ENCODE measurements around the gene AQP3.
A peak's percentile ranks its signal among the peaks of the same experiment; 100 is the strongest.
"Not testable (repeated sequence)": the region's sequence is repeated elsewhere in the genome, so short reads cannot be mapped to it uniquely, and the experiment has no call there.

The AQP3 gene

GRCh38 chr9:33446946-33447798, at the start of gene AQP3:
TSS of gene AQP3 (minus strand) at chr9:33447593. CDS start at chr9:33447530, 63 bp downstream.
- peak; percentile 59 for DNase-seq (ENCODE audit: low spot score)

GRCh38 chr9:33493819-33494218, 46.4 kb upstream of the AQP3 start:
- not testable (repeated sequence) for DNase-seq (ENCODE audit: low spot score)

- DNase-seq (ENCODE audit: low spot score) = no peak
These were observed 41.7 kb upstream of the AQP3 start for GRCh38 chr9:33489066-33489465.

- not testable (repeated sequence) for DNase-seq (ENCODE audit: low spot score)
These were observed 37.9 kb upstream of the AQP3 start for GRCh38 chr9:33485312-33485711.

GRCh38 chr9:33480976-33481375, 33.6 kb upstream of the AQP3 start:
- DNase-seq (ENCODE audit: low spot score) = no peak

- no peak for DNase-seq (ENCODE audit: low spot score)
These were observed 32.7 kb upstream of the AQP3 start for GRCh38 chr9:33480106-33480505.

GRCh38 chr9:33476503-33476902, 29.1 kb upstream of the AQP3 start:
- no peak for DNase-seq (ENCODE audit: low spot score)

GRCh38 chr9:33475357-33475756, 28.0 kb upstream of the AQP3 start:
- DNase-seq (ENCODE audit: low spot score) = no peak

- peak; percentile 99 for DNase-seq (ENCODE audit: low spot score)
These were observed 26.4 kb upstream of the AQP3 start, which contains the start of gene NOL6 for GRCh38 chr9:33473643-33474352. TSS of gene NOL6 (minus strand) at chr9:33473924. CDS start at chr9:33473842, 82 bp downstream.

GRCh38 chr9:33472881-33473615, 25.7 kb upstream of the AQP3 start:
- DNase-seq (ENCODE audit: low spot score) = no peak

GRCh38 chr9:33472171-33472880, 24.9 kb upstream of the AQP3 start:
- no peak for DNase-seq (ENCODE audit: low spot score)

GRCh38 chr9:33471361-33471760, 24.0 kb upstream of the AQP3 start:
- DNase-seq (ENCODE audit: low spot score) = peak; percentile 45

GRCh38 chr9:33469891-33470290, 22.5 kb upstream of the AQP3 start:
- DNase-seq (ENCODE audit: low spot score) = no peak

- no peak for DNase-seq (ENCODE audit: low spot score)
These were observed 21.6 kb upstream of the AQP3 start for GRCh38 chr9:33468797-33469621.

- DNase-seq (ENCODE audit: low spot score) = no peak
These were observed 20.9 kb upstream of the AQP3 start for GRCh38 chr9:33468215-33468730.

- no peak for DNase-seq (ENCODE audit: low spot score)
These were observed 20.1 kb upstream of the AQP3 start for GRCh38 chr9:33467526-33467925.

GRCh38 chr9:33466565-33467495, 19.4 kb upstream of the AQP3 start:
- peak; percentile 83 for DNase-seq (ENCODE audit: low spot score)

GRCh38 chr9:33465596-33466564, 18.5 kb upstream of the AQP3 start:
- DNase-seq (ENCODE audit: low spot score) = no peak

All from COLO829 (cell line).